Measurements from ENCODE around the gene PICALM. TPM values are rescaled to one million over a fixed set of nuclear protein-coding genes. Genes with fewer than 3 reads are reported as not detected.

The PICALM gene
- total and polyA plus RNA-seq, 2 donors, result 104 to 543 TPM

- WGBS, result 98% methylated on average over 1 of the region's 1 CpG
- H3K4me1 ChIP-seq (ENCODE audit: insufficient read depth), result no peaks in the 10 kb centered on the region
- H3K4me3 ChIP-seq (ENCODE audit: low read depth, low read length), result no peak overlapping the region
- H3K27ac ChIP-seq (ENCODE audit: low read depth), result no peak overlapping the region
- no peaks in the 10 kb centered on the region for H3K36me3 ChIP-seq (ENCODE audit: insufficient read depth)
- DNase-seq (ENCODE audit: extremely low spot score), result no peak
Measured at GRCh38 chr11:86018249-86018648, 50.6 kb downstream of the PICALM start.

- no peak for DNase-seq (ENCODE audit: extremely low spot score)
- Histone ChIP-seq H3K27ac (ENCODE audit: low read depth) (no peak overlapping the region), H3K36me3 (ENCODE audit: insufficient read depth) (no peaks in the 10 kb centered on the region), H3K4me3 (ENCODE audit: low read depth, low read length) (no peak overlapping the region), H3K4me1 (ENCODE audit: insufficient read depth) (no peaks in the 10 kb centered on the region)
- WGBS, result 89% methylated on average over 2 of the region's 2 CpGs
Measured at GRCh38 chr11:86016451-86016850, 52.4 kb downstream of the PICALM start.

- Histone ChIP-seq H3K27ac (ENCODE audit: low read depth) (no peak overlapping the region), H3K36me3 (ENCODE audit: insufficient read depth) (no peaks in the 10 kb centered on the region), H3K4me1 (ENCODE audit: insufficient read depth) (no peaks in the 10 kb centered on the region), H3K4me3 (ENCODE audit: low read depth, low read length) (no peak overlapping the region)
- DNase-seq (ENCODE audit: extremely low spot score), result no peak
- WGBS, result 87% methylated on average over 4 of the region's 4 CpGs
Measured at GRCh38 chr11:86015699-86016098, 53.2 kb downstream of the PICALM start.

GRCh38 chr11:86014221-86014620 is 54.7 kb downstream of the PICALM start:
- DNase-seq (ENCODE audit: extremely low spot score), result no peak
- Histone ChIP-seq H3K4me3 (ENCODE audit: low read depth, low read length) (no peak overlapping the region), H3K4me1 (ENCODE audit: insufficient read depth) (no peaks in the 10 kb centered on the region), H3K27ac (ENCODE audit: low read depth) (no peak overlapping the region), H3K36me3 (ENCODE audit: insufficient read depth) (no peaks in the 10 kb centered on the region)
- WGBS, result 70% methylated on average over 2 of the region's 2 CpGs

- Histone ChIP-seq H3K4me3 (ENCODE audit: low read depth, low read length) (no peak overlapping the region), H3K36me3 (ENCODE audit: insufficient read depth) (no peaks in the 10 kb centered on the region), H3K27ac (ENCODE audit: low read depth) (no peak overlapping the region), H3K4me1 (ENCODE audit: insufficient read depth) (no peaks in the 10 kb centered on the region)
- DNase-seq (ENCODE audit: extremely low spot score), result no peak
Measured at GRCh38 chr11:86013713-86014112, 55.2 kb downstream of the PICALM start.

- H3K4me3 ChIP-seq (ENCODE audit: low read depth, low read length), result no peak overlapping the region
- WGBS, result 94% methylated on average over 1 of the region's 1 CpG
Measured at GRCh38 chr11:86011175-86011574, 57.7 kb downstream of the PICALM start.

GRCh38 chr11:86003654-86004053 is 65.2 kb downstream of the PICALM start:
- no peak overlapping the region for H3K27ac ChIP-seq (ENCODE audit: low read depth)
- no peak overlapping the region for H3K4me3 ChIP-seq (ENCODE audit: low read depth, low read length)
- WGBS, result 60% methylated on average over 2 of the region's 2 CpGs
- no peaks in the 10 kb centered on the region for H3K4me1 ChIP-seq (ENCODE audit: insufficient read depth)
- DNase-seq (ENCODE audit: extremely low spot score), result no peak
- H3K36me3 ChIP-seq (ENCODE audit: insufficient read depth), result peaks cover 2% of the 10 kb centered on the region

More at GRCh38 chr11:86011175-86011574, 57.7 kb downstream of the PICALM start:
- Histone ChIP-seq H3K27ac (ENCODE audit: low read depth) (no peak overlapping the region), H3K4me1 (ENCODE audit: insufficient read depth) (no peaks in the 10 kb centered on the region), H3K36me3 (ENCODE audit: insufficient read depth) (no peaks in the 10 kb centered on the region)
- no peak for DNase-seq (ENCODE audit: extremely low spot score)

- WGBS, result 97% methylated on average over 3 of the region's 3 CpGs
- Histone ChIP-seq H3K36me3 (ENCODE audit: insufficient read depth) (peaks cover 2% of the 10 kb centered on the region), H3K4me3 (ENCODE audit: low read depth, low read length) (no peak overlapping the region), H3K27ac (ENCODE audit: low read depth) (no peak overlapping the region), H3K4me1 (ENCODE audit: insufficient read depth) (no peaks in the 10 kb centered on the region)
- no peak for DNase-seq (ENCODE audit: extremely low spot score)
Measured at GRCh38 chr11:86002431-86002830, 66.5 kb downstream of the PICALM start.

GRCh38 chr11:85991508-85991907 is 77.4 kb downstream of the PICALM start:
- WGBS, result 94% methylated on average over 2 of the region's 2 CpGs
- H3K27ac ChIP-seq (ENCODE audit: low read depth), result no peak overlapping the region
- DNase-seq (ENCODE audit: extremely low spot score), result no peak
- no peak overlapping the region for H3K4me3 ChIP-seq (ENCODE audit: low read depth, low read length)
- no peaks in the 10 kb centered on the region for H3K4me1 ChIP-seq (ENCODE audit: insufficient read depth)
- H3K36me3 ChIP-seq (ENCODE audit: insufficient read depth), result peaks cover 2% of the 10 kb centered on the region

GRCh38 chr11:85989746-85990145 is 79.1 kb downstream of the PICALM start:
- Histone ChIP-seq H3K36me3 (ENCODE audit: insufficient read depth) (peaks cover 2% of the 10 kb centered on the region), H3K4me3 (ENCODE audit: low read depth, low read length) (no peak overlapping the region)
- WGBS, result 74% methylated on average over 2 of the region's 2 CpGs

GRCh38 chr11:85988780-85989179 is 80.1 kb downstream of the PICALM start:
- no peaks in the 10 kb centered on the region for H3K4me1 ChIP-seq (ENCODE audit: insufficient read depth)
- peaks cover 2% of the 10 kb centered on the region for H3K36me3 ChIP-seq (ENCODE audit: insufficient read depth)
- no peak overlapping the region for H3K27ac ChIP-seq (ENCODE audit: low read depth)
- DNase-seq (ENCODE audit: extremely low spot score), result no peak
- no peak overlapping the region for H3K4me3 ChIP-seq (ENCODE audit: low read depth, low read length)
- WGBS, result 70% methylated on average over 3 of the region's 3 CpGs

More at GRCh38 chr11:85989746-85990145, 79.1 kb downstream of the PICALM start:
- Histone ChIP-seq H3K27ac (ENCODE audit: low read depth) (no peak overlapping the region), H3K4me1 (ENCODE audit: insufficient read depth) (no peaks in the 10 kb centered on the region)
- DNase-seq (ENCODE audit: extremely low spot score), result no peak

GRCh38 chr11:85977751-85978160 is 91.1 kb downstream of the PICALM start:
- WGBS, result 76% methylated on average over 4 of the region's 4 CpGs
- H3K4me1 ChIP-seq (ENCODE audit: insufficient read depth), result no peaks in the 10 kb centered on the region
- no peak for DNase-seq (ENCODE audit: extremely low spot score)
- no peak overlapping the region for H3K4me3 ChIP-seq (ENCODE audit: low read depth, low read length)
- H3K27ac ChIP-seq (ENCODE audit: low read depth), result no peak overlapping the region
- H3K36me3 ChIP-seq (ENCODE audit: insufficient read depth), result peaks cover 3% of the 10 kb centered on the region

GRCh38 chr11:85976525-85976924 is 92.4 kb downstream of the PICALM start:
- Histone ChIP-seq H3K4me1 (ENCODE audit: insufficient read depth) (no peaks in the 10 kb centered on the region), H3K27ac (ENCODE audit: low read depth) (no peak overlapping the region), H3K4me3 (ENCODE audit: low read depth, low read length) (no peak overlapping the region), H3K36me3 (ENCODE audit: insufficient read depth) (peaks cover 3% of the 10 kb centered on the region)
- 96% methylated on average over 1 of the region's 1 CpG for WGBS
- DNase-seq (ENCODE audit: extremely low spot score), result no peak

- DNase-seq (ENCODE audit: extremely low spot score), result no peak
- WGBS, result 40% methylated on average over 4 of the region's 4 CpGs
- Histone ChIP-seq H3K4me1 (ENCODE audit: insufficient read depth) (peaks cover 2% of the 10 kb centered on the region), H3K27ac (ENCODE audit: low read depth) (no peak overlapping the region), H3K4me3 (ENCODE audit: low read depth, low read length) (no peak overlapping the region), H3K36me3 (ENCODE audit: insufficient read depth) (peaks cover 3% of the 10 kb centered on the region)
Measured at GRCh38 chr11:85974122-85974521, 94.8 kb downstream of the PICALM start.

GRCh38 chr11:85970593-85970992 is 98.3 kb downstream of the PICALM start:
- Histone ChIP-seq H3K36me3 (ENCODE audit: insufficient read depth) (peaks cover 3% of the 10 kb centered on the region), H3K4me3 (ENCODE audit: low read depth, low read length) (no peak overlapping the region), H3K27ac (ENCODE audit: low read depth) (no peak overlapping the region), H3K4me1 (ENCODE audit: insufficient read depth) (peaks cover 2% of the 10 kb centered on the region)
- WGBS, result 91% methylated on average over 5 of the region's 5 CpGs
- DNase-seq (ENCODE audit: extremely low spot score), result no peak
